GM21381 (cell line): ENCODE measurements around the gene C1orf210.

ENCODE experiments used
- ATAC-seq: cut with Tn5 transposase; IDR thresholded peaks from one replicate; pipeline ENCODE4 v1.9.1; 2021; ENCODE audit warnings: mild to moderate bottlenecking, moderate library complexity; ENCODE audit not compliant: unreplicated experiment

Gene C1orf210

DNA sequence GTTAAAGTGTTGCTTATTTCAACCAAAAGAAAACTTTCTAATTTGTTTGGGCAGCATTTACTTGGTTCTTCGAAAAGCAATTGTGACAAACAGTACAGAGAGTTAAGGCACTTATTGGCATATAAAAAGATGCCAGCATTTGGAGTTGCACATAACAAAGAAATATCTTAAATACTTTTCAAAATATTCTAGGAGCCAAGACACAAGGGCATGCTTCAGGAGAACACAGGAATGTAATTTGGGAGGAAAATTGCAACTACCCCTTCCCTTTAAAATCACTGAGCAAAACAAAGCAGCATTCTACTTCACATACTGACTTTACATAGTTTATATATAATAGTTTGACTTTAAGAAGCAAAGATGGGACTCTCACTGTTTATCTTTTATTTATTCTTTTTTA is 10.8 kb upstream of the C1orf210 start:
- no peak for ATAC-seq

- no peak for ATAC-seq
These were observed 9.4 kb upstream of the C1orf210 start for GRCh38 chr1:43294761-43295160.

DNA sequence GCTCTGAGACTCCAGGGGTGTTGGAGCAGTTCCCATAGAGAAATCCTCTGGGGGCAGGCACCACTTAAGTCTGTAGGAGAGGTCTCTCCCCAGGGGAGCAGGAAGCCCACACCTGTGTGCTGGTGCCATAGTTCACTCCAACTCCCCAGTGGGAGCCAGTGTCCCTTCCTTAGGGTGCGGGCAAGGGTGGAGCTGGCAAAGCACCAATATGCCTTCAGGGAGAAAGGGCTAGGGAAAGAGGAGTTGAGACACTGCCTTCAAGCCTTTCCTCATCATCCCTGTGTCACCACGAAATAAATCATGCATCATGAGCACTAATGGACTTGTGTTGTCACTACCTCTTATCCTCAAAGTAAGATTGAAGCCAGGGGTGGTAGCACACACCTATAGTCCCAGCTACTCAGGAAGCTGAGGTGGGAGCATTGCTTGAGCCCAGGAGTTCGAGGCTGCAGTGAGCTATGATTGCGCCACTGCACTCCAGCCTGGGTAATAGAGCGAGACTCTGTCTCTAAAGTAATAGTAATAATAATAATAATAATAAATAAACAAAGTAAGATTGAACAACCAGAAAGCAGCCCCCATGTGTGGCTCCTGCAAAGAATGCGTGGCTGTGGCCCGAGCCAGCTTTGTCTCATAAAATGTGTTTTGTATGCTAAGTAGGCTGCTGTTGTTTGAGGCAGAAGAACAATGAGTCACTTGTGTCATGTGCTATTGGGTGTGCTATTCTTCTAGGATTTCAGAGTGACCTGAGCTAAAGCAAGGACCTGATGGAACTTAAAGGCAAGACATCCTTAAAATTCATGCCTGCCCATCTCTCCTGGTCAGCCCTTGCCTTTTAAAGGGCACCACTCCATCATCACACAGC is 8.7 kb upstream of the C1orf210 start:
- ATAC-seq, result no peak

GRCh38 chr1:43293176-43293575 is 7.8 kb upstream of the C1orf210 start:
- no peak for ATAC-seq

DNA sequence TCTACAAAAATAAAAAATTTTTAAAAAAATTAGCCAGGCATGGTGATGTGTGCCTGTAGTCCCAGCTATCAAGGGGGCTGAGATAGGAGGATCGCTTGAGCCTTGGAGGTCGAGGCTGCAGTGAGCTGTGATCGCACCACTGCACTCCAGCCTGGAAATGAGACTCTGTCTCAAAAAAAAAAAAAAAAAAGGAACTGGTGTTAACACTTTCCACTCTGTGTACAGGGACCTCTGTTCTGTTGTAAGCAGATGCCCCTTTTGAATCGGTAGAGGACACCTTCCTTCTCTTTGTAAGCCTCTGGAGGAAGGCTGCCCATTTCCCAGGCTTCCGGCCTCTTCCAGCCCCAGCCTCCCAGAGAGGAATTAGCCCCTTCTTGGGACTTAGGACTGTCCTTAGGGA is 7.3 kb upstream of the C1orf210 start:
- ATAC-seq, result no peak

DNA sequence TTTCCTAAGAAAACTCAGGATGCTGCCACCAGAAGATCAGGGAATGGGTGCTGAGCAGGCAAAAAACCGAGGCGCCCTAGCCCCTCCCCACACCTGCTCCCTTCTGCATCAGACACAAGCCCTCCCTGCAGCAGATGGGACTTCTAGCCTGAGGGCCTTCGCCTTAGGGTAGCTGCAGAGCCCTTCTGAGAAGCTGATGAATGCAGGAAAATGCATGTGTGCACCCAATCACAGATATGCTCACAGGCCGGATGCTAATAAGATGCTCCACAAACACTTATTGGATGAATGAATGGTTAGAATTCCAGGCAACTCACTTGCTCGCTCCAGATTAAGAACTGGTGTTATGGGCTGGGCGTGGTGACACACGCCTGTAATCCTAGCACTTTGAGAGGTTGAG is 6.8 kb upstream of the C1orf210 start:
- no peak for ATAC-seq

DNA sequence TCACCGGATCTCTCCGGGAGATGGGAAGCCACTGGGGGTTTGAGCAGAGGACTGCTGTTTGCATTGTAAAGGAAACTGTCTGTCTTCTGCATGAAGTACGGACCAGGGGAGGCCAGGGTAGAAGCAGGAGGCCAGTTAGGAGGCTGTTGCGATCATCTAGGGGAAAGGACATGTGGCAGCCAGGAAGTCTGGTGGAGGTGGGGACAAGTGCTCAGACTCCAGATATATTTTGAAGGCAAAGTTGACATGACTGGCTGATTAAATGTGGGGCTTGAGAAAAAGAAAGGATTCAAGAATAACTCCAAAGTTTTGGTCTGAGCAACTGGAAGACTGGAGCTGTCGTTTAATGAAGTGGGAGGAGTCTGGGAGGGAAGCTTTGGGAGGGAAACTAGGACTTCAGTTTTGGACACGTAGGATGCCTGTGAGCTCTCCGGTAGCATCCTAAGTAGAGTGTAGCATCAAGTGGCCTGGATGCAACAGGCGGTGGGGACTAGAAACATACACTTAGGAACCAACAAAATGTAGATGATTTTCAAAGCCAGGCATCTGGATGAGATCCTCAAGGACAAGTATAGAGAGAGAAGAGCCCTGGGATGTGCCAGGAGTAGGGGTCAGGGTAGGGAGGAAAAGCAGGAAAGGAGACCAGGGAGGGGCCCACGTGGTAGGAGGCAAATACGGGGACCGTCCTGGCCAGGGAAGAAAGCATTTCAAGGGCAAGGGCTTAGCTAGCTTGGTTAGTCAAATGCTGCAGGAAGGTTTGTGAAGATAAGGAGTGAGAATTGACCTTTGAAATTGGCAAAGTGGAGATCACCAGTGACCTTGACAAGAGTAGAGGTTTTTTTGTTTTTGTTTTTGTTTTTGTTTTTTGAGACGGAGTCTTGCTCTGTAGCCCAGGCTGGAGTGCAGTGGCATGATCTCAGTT is 3.7 kb upstream of the C1orf210 start:
- ATAC-seq, result no peak

DNA sequence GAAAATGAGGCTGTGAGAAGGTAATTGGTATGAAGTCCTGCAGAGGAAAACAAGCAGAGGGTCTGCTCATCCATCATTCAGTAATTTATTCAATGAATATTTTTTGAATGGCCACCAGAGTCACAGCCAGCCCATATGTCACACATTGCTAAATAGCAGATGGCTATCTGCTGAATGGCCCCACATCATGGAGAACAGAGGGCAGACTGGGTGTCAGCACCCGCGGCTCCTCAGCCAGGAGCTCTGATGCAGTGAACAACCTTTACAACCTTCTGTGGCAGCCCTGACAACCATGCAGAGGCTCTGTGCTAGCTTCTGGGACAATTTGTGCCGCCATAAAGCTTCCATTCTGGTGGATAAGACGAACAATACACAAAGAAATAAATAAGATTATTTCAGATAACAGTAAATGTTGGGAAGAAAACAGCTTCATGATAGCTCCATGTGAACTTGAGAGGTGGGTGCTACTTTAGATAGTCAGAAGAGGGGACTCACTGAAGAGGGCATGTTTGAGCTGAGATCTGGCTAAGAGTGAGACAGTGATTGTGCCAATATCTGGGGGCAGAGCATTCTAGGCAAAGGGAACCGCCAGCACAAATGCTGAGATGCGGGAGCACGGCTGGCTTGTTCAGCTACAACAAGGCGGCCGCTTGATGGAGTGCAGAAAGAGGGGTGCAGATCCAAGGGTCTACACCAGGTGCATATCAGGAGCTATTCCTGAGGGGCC is 2.8 kb upstream of the C1orf210 start:
- no peak for ATAC-seq

- no peak for ATAC-seq
These were observed 1.2 kb upstream of the C1orf210 start for GRCh38 chr1:43286533-43286932.

- no peak for ATAC-seq
These were observed 734 bp upstream of the C1orf210 start for GRCh38 chr1:43286115-43286514.

- ATAC-seq, result no peak
These were observed 753 bp downstream of the C1orf210 start for GRCh38 chr1:43284546-43285110.

GRCh38 chr1:43284065-43284464 is 1.3 kb downstream of the C1orf210 start:
- no peak for ATAC-seq

GRCh38 chr1:43282220-43283195 is 2.9 kb downstream of the C1orf210 start:
- ATAC-seq, result no peak

GRCh38 chr1:43280692-43281091 is 4.7 kb downstream of the C1orf210 start:
- no peak for ATAC-seq

DNA sequence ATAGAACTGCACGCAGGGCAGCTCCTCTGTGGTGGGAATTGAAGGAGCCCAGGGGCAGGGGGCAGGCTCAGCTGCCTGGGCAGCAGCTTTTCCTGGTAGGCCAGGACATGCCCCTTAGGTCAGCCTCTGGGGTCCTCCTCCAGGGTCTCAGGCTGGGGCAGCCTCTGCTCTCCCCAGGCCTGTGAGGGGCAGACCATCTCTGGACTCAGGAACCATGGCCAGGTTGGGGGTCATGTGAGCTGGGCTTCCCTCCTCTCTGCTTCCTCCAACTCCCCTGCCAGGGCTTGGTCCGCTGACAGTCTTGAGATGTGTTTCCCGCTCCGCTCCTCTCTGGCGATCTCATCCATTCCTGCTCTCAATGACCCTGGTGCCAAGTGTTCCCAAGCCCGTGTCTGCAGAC is 5.7 kb downstream of the C1orf210 start:
- ATAC-seq, result no peak

DNA sequence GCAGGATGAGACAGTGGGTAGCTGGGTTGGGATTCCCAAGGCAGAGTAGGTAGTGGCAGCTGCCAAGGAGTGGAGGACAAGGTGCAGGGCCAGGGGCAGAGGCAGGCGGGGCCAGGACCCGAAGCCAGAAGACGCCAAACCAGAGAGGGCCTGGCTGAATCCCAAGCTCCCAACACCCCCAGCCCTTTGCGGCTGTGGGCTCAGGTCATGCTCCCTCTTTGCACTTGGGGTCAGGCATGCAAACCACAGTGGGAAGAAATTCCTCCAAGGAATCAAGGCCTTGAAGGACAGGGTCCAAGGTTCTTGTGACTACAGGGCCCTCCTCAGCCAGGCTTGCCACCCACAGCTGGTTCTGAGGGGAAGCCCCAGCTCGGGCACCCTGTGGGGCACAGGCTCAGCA is 6.2 kb downstream of the C1orf210 start:
- no peak for ATAC-seq

DNA sequence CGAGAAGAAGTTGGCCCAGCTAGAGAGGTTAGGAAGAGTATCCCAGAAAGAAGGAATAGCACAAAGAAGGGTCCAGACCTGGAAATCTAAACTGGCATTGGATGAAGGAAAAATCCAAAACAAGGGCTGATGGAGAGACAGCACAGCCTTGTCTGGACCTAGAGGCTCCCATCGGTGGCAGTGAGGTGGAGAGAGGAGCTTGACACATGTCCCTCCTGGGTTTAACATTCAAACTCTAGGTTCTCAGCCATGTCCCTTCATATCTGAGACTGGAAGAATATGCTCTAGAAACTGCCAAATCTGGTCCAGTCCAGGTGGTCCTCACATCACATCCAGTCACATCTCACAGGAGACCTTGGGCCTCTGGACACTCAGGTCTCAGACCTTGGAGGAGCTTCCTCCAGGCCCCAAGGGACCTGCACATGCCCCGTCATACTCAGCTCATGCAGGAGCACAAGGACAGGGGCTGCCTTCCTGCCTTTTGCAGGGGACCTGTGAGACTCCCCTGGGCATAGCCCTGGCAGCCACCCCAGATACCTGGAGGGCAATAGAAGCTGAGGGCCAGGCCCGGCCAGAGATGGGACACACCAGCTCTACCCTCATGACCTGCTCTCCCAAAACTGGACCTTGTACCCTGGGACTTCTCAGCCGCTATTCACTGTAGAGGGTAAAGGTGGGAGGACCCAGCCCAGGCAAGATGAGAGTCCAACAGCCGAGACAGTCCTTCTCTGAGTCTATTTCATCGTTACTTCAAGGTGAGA is 8.1 kb downstream of the C1orf210 start:
- no peak for ATAC-seq

- no peak for ATAC-seq
These were observed 8.7 kb downstream of the C1orf210 start for GRCh38 chr1:43276673-43277072.
